ENCODE data around the gene CDC42EP3. TPM values are rescaled to one million over a fixed set of nuclear protein-coding genes. Genes with fewer than 3 reads are reported as not detected.

The CDC42EP3 gene, protein sequence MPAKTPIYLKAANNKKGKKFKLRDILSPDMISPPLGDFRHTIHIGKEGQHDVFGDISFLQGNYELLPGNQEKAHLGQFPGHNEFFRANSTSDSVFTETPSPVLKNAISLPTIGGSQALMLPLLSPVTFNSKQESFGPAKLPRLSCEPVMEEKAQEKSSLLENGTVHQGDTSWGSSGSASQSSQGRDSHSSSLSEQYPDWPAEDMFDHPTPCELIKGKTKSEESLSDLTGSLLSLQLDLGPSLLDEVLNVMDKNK
- total RNA-seq = 43.7 and 125 TPM in 2 replicates

DNA sequence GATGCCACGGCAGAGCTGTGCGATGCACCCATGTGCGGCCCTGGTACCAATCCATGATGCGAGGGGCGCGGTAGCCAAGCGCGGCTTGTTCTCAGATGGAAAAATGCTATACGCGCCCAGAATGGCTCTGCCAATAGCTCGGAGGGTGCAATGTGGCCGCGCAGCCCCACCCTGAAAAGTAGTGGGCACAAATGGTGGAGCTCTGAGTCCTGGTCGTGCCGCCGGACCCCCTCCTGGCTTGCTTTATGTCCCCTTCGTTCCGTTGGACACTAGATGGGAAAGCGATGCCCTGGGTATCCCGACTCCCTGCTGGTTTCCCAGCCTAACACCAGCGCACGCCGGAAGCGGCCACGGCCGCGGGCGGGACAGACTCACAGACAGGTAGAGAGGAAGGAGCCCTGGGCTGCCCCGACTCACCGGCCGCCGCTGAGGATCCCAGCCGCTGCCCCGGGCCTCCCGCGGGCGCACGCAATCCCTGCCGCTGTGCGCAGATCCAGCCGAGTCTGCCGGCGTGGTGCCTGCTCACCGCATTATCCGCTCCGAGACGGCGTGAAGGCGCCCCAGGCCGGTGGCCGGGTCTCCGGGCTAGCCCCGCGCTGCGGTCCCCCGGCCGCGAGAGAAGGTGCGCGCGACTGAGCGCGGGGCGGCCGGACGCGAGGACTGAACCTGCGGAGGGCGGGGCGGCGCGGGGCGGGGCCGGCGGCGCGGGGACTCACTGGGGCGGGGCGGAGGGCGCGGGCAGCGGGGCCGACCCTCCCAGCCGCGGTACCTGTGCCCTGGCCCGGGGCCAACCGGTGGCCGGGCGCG, at the start of gene CDC42EP3:
Gene CDC42EP3 (minus strand): TSS at position 634 of the 807 bp plus-strand sequence. CDS start 25,055 bp downstream, outside the sequence.

All from smooth muscle cell of the umbilical artery (primary cell).